Skeletal muscle tissue (tissue), 4 donors: Measurements from ENCODE around the gene UNC79. TPM values are rescaled to one million over a fixed set of nuclear protein-coding genes. Genes with fewer than 3 reads are reported as not detected.
"Not testable (repeated sequence)": the region's sequence is repeated elsewhere in the genome, so short reads cannot be mapped to it uniquely, and the experiment has no call there.

ENCODE experiments used
- H3K27ac ChIP-seq: one replicate; pipeline ENCODE4 v1.7.0; 2013; ENCODE audit warnings: mild to moderate bottlenecking, low read depth, low read length, inconsistent platforms
- H3K27me3 ChIP-seq, 3 donors: one replicate each; pipeline ENCODE4 v1.7.0; 2013; ENCODE audit warnings: low read length in 3 of 3; ENCODE audit not compliant: control insufficient read depth in 3 of 3, insufficient read depth in 3 of 3
- H3K36me3 ChIP-seq, 3 donors: one replicate each; pipeline ENCODE4 v1.7.0; 2013; ENCODE audit warnings: low read length in 3 of 3; ENCODE audit not compliant: control insufficient read depth in 3 of 3, insufficient read depth in 3 of 3
- H3K4me1 ChIP-seq, 3 donors: one replicate each; pipeline ENCODE4 v1.7.0; 2013; ENCODE audit warnings: low read length in 3 of 3, mild to moderate bottlenecking in 3 of 3; ENCODE audit not compliant: control insufficient read depth in 3 of 3, insufficient read depth in 3 of 3
- H3K4me3 ChIP-seq, 3 donors: one replicate each; pipeline ENCODE4 v1.7.0; 2013; ENCODE audit warnings: low read length in 3 of 3
- H3K9ac ChIP-seq, 3 donors: one replicate each; pipeline ENCODE4 v1.7.0; 2013; ENCODE audit warnings: low read length in 3 of 3, mild to moderate bottlenecking in 3 of 3, moderate library complexity in 2 of 3, low read depth in 1 of 3
- H3K9me3 ChIP-seq, 3 donors: one replicate each; pipeline ENCODE4 v1.7.0; 2013; ENCODE audit warnings: low read length in 3 of 3; ENCODE audit not compliant: control insufficient read depth in 3 of 3
- total RNA-seq: library from RNA; depleted of rRNA; stranded (reverse); fragments of >200 nt; gene quantifications from one replicate; pipeline ENCODE4 v1.2.3, GENCODE V29; 2014
- donor health status: Osteomylitis.

The UNC79 gene
- total RNA-seq, result under 0.01 TPM

DNA sequence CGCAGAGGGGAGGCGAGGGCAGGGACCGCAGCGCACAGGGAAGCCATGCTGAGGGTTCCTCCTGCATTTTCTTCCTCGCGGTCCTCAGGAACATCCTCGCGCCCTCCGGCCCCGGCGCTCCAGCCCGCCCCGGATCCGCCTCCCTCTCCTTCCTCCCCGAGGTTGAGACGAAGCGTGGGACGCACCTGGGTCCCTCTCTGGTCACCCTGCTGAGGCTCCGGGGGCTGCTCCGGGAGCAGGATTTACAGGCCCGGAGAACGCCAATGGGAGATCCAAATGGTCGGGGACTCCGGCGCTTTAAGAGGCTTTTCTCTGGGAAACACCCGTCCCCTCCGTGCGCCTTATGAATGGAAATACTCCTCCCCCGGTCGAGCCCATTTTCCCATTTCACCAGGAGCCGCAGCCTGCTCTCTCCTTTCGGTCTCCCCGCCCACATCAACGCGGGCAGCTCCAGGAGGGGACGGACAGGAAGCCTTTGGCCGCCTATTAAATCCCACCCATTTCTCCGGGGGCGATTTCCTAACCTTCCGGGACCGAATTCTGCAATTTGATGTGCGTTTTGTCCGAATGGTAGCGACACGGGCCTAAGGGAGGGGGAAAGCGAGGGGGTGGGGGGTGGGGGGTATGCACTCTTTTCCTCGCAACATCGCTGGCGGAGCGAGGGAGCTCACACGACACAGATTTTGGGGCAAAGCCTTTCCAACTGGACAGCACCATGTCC, at the start of gene UNC79:
Gene UNC79 (plus strand): TSS at position 625 of the 721 bp plus-strand sequence. CDS start 91 bp downstream, at position 716.
- Histone ChIP-seq H3K36me3 (no peaks in the 10 kb centered on the region), H3K27me3 (peaks cover 7 to 22% (median 12%) of the 10 kb centered on the region in 3 donors), H3K9me3 (peaks cover 0 to 9% (median 5%) of the 10 kb centered on the region in 3 donors), H3K27ac (no peak within 1 kb of the TSS), H3K4me1 (no peaks in the 10 kb centered on the region), H3K9ac (no peak within 1 kb of the TSS), H3K4me3 (peak within 1 kb of the TSS in 1 of 3 donors; percentile 24)

DNA sequence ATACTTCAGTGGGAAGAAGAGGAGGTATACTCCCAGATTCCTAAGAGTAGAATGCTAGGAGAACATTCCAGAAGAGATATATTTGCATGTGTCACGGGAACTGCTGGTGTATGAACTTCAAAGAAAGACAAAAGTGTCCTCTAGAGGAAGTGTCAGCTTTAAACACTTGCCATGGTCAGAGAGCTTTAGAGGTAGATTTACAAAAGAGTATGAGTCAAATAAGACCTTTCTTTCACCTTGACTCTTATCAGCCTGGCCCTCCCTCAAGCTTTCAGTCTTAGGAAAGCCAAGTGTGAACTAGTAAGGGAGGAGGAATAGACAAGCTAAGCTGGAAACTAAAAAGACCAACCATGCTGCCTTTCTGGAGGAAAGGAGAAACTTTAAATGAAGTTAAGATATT, 49.1 kb upstream of the UNC79 start:
- Histone ChIP-seq H3K9me3 (no peaks in the 10 kb centered on the region), H3K27me3 (no peaks in the 10 kb centered on the region), H3K9ac (no peak overlapping the region), H3K4me3 (no peak overlapping the region), H3K36me3 (no peaks in the 10 kb centered on the region), H3K4me1 (no peaks in the 10 kb centered on the region), H3K27ac (no peak overlapping the region)

DNA sequence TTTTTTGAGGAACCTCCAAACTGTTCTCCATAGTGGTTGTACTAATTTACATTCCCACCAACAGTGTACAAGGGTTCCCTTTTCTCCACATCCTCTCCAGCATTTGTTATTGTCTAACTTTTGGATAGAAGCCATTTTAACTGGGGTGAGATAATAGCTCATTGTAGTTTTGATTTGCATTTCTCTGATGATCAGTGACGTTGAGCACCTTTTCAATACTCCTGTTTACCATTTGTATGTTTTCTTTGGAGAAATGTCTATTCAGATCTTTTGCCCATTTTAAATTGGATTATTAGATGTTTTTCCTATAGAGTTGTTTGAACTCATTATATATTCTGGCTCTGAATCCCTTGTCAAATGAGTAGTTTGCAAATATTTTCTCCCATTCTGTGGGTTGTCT, 46.5 kb upstream of the UNC79 start:
- not testable (repeated sequence) for H3K4me1 ChIP-seq, H3K9me3 ChIP-seq, H3K4me3 ChIP-seq, H3K27ac ChIP-seq, H3K36me3 ChIP-seq, H3K27me3 ChIP-seq, H3K9ac ChIP-seq

GRCh38 chr14:93395231-93395630, 35.5 kb upstream of the UNC79 start:
- Histone ChIP-seq H3K4me1 (no peaks in the 10 kb centered on the region), H3K9ac (no peak overlapping the region), H3K4me3 (no peak overlapping the region), H3K36me3 (no peaks in the 10 kb centered on the region), H3K27ac (no peak overlapping the region), H3K9me3 (peaks cover 0 to 2% (median 2%) of the 10 kb centered on the region in 3 donors), H3K27me3 (no peaks in the 10 kb centered on the region)

- H3K36me3 ChIP-seq, result no peaks in the 10 kb centered on the region
- no peaks in the 10 kb centered on the region for H3K4me1 ChIP-seq
- no peaks in the 10 kb centered on the region for H3K27me3 ChIP-seq
- H3K27ac ChIP-seq, result no peak overlapping the region
- H3K9me3 ChIP-seq, result peaks cover 0 to 2% (median 2%) of the 10 kb centered on the region in 3 donors
- H3K9ac ChIP-seq, result no peak overlapping the region
- H3K4me3 ChIP-seq, result no peak overlapping the region
These were observed 34.3 kb upstream of the UNC79 start for GRCh38 chr14:93396456-93396855.

GRCh38 chr14:93398491-93398890, 32.2 kb upstream of the UNC79 start:
- H3K9ac ChIP-seq, result no peak overlapping the region
- no peak overlapping the region for H3K4me3 ChIP-seq
- H3K36me3 ChIP-seq, result no peaks in the 10 kb centered on the region
- H3K9me3 ChIP-seq, result peaks cover 0 to 2% (median 2%) of the 10 kb centered on the region in 3 donors
- H3K4me1 ChIP-seq, result no peaks in the 10 kb centered on the region
- H3K27ac ChIP-seq, result no peak overlapping the region
- no peaks in the 10 kb centered on the region for H3K27me3 ChIP-seq

DNA sequence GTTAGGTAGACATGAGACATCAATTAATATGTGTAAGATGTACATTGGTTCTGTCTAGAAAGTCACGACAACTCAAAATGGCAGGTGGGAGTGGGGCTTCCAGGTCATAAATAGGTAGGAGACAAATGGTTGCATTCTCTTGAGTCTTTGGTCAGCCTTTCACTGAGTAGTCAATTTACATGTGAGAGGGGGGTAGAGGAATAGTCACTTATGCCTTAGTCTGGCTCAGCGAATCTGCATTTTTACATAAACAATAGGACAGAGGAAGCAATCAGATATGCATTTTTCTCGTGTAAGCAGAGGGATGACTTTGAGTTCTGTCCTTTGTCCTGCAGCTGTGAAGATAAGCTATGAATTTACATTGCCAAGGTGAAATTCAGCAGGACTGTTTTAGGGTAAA, 27.8 kb upstream of the UNC79 start:
- Histone ChIP-seq H3K4me1 (no peaks in the 10 kb centered on the region), H3K9me3 (no peaks in the 10 kb centered on the region), H3K27me3 (no peaks in the 10 kb centered on the region), H3K36me3 (no peaks in the 10 kb centered on the region), H3K27ac (no peak overlapping the region), H3K9ac (no peak overlapping the region), H3K4me3 (no peak overlapping the region)

GRCh38 chr14:93410021-93410420, 20.7 kb upstream of the UNC79 start:
- H3K4me1 ChIP-seq, result no peaks in the 10 kb centered on the region
- no peaks in the 10 kb centered on the region for H3K9me3 ChIP-seq
- H3K9ac ChIP-seq, result no peak overlapping the region
- no peak overlapping the region for H3K27ac ChIP-seq
- no peaks in the 10 kb centered on the region for H3K27me3 ChIP-seq
- no peaks in the 10 kb centered on the region for H3K36me3 ChIP-seq
- H3K4me3 ChIP-seq, result no peak overlapping the region

- Histone ChIP-seq H3K36me3 (no peaks in the 10 kb centered on the region), H3K4me1 (no peaks in the 10 kb centered on the region), H3K4me3 (no peak overlapping the region)
These were observed 19.8 kb upstream of the UNC79 start for GRCh38 chr14:93410893-93411292.

DNA sequence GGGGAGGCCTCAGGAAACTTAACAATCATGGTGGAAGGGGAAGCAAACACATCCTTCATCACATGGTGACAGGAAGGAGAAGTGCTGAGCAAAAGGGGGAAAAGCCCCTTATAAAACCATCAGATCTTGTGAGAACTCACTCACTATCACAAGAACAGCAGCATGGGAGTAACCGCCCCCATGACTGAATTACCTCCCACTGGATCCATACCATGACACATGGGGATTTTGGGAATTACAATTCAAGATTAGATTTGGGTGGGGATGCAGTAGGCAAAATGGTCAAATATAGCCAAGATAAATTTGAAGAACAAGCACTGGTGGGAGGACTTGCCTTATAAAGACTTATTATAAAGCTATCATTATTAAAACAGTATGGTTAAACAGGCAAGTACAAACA, 5.6 kb upstream of the UNC79 start:
- not testable (repeated sequence) for H3K27ac ChIP-seq, H3K9ac ChIP-seq, H3K4me1 ChIP-seq, H3K4me3 ChIP-seq, H3K36me3 ChIP-seq, H3K9me3 ChIP-seq
- peaks cover 3 to 14% (median 4%) of the 10 kb centered on the region in 3 donors for H3K27me3 ChIP-seq

More at GRCh38 chr14:93410893-93411292, 19.8 kb upstream of the UNC79 start:
- no peak overlapping the region for H3K9ac ChIP-seq
- H3K27ac ChIP-seq, result no peak overlapping the region
- H3K9me3 ChIP-seq, result no peaks in the 10 kb centered on the region
- no peaks in the 10 kb centered on the region for H3K27me3 ChIP-seq
